Activated CD4-positive, alpha-beta T cell treated with anti-CD3 and anti-CD28 coated beads, Interleukin-2, amount 50 U/mL, for 24 hours (primary cell): ENCODE data around the gene ADGRF3.
"Not testable (repeated sequence)": the region's sequence is repeated elsewhere in the genome, so short reads cannot be mapped to it uniquely, and the experiment has no call there.

ENCODE experiments used
- DNase-seq, 2 donors: peaks; one replicate each; pipeline ENCODE4 v3.0.0-alpha.2; 2020; ENCODE audit warnings: low read depth in 1 of 2, low spot score in 1 of 2

ADGRF3 gene

GRCh38 chr2:26351375-26352090, 4.9 kb upstream of the ADGRF3 start:
- DNase-seq, result no peak

GRCh38 chr2:26349690-26350089, 3.1 kb upstream of the ADGRF3 start:
- no peak for DNase-seq

GRCh38 chr2:26347286-26347865, 787 bp upstream of the ADGRF3 start:
- DNase-seq, result no peak

- DNase-seq, result peak; percentile 99 to 100
Measured at GRCh38 chr2:26345545-26346453, 790 bp downstream of the ADGRF3 start, which contains the start of gene SELENOI. Gene SELENOI (plus strand): TSS chr2:26346143. CDS start chr2:26346233, 90 bp downstream.

- no peak for DNase-seq
Measured at GRCh38 chr2:26345283-26345544, 1.4 kb downstream of the ADGRF3 start.

GRCh38 chr2:26344581-26345282, 1.9 kb downstream of the ADGRF3 start:
- DNase-seq, result peak in 1 of 2 donors; percentile 24

GRCh38 chr2:26340831-26341230, 5.8 kb downstream of the ADGRF3 start:
- no peak for DNase-seq

GRCh38 chr2:26337298-26337697, 9.3 kb downstream of the ADGRF3 start:
- no peak for DNase-seq

- DNase-seq, result no peak
Measured at GRCh38 chr2:26336719-26337118, 9.9 kb downstream of the ADGRF3 start.

GRCh38 chr2:26335231-26335630, 11.4 kb downstream of the ADGRF3 start:
- DNase-seq, result no peak

- DNase-seq, result no peak
Measured at GRCh38 chr2:26333293-26333692, 13.3 kb downstream of the ADGRF3 start.

GRCh38 chr2:26331321-26331720, 15.3 kb downstream of the ADGRF3 start:
- DNase-seq, result not testable (repeated sequence)

GRCh38 chr2:26330604-26331003, 16.0 kb downstream of the ADGRF3 start:
- no peak for DNase-seq

GRCh38 chr2:26330114-26330549, 16.5 kb downstream of the ADGRF3 start:
- peak; percentile 60 to 71 for DNase-seq

- not testable (repeated sequence) for DNase-seq
Measured at GRCh38 chr2:26329083-26329482, 17.5 kb downstream of the ADGRF3 start.

GRCh38 chr2:26327291-26328272, 19.0 kb downstream of the ADGRF3 start:
- DNase-seq, result no peak

GRCh38 chr2:26326514-26326913, 20.1 kb downstream of the ADGRF3 start:
- no peak for DNase-seq

- no peak for DNase-seq
Measured at GRCh38 chr2:26325851-26326250, 20.7 kb downstream of the ADGRF3 start.

GRCh38 chr2:26324903-26325302, 21.7 kb downstream of the ADGRF3 start:
- no peak for DNase-seq

GRCh38 chr2:26324479-26324878, 22.1 kb downstream of the ADGRF3 start:
- DNase-seq, result not testable (repeated sequence)
